ENCODE measurements around the gene TEX52.

The TEX52 gene

DNA sequence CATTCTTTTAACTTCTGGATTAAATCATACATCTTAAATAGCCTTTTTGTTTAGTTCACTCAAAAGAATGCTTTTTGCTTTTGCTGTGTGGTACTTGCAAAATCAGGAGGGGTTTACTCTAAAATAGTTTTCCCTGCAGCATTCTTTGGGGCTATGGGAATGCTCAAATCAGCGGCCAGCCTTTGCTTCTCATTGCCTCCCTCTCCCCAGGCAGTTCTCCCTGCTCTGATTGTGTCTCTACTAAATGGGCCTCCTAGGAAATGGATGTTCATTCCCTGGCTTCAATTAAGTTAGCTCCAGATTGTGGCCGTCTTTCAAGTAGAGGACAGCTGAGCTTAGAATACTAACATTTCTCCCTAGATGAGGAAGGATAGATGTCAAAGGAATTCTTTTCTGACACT, 38.2 kb upstream of the TEX52 start:
- no peaks in the 10 kb centered on the region for H3K36me3 ChIP-seq (replicated peaks; ENCODE audit: insufficient read depth, low read length)
- H3K27ac ChIP-seq (ENCODE audit: low read length), result no peak overlapping the region
- no peaks in the 10 kb centered on the region for H3F3A ChIP-seq (ENCODE audit: insufficient read depth, low read length)
- no peak overlapping the region for H2AFZ ChIP-seq (ENCODE audit: low read length)
- 0 out of 2 replicates have a peak, but pooled peaks cover 3% of the 10 kb centered on the region for H3K4me1 ChIP-seq (ENCODE audit: low read length)
- H3K27me3 ChIP-seq (replicated peaks; ENCODE audit: insufficient read depth, low read length), result no peaks in the 10 kb centered on the region
- no peaks in the 10 kb centered on the region for H4K20me1 ChIP-seq (ENCODE audit: insufficient read depth, low read length)
- no peaks in the 10 kb centered on the region for H3K9me3 ChIP-seq (replicated peaks; ENCODE audit: insufficient read depth, low read length)
- H3K4me3 ChIP-seq (ENCODE audit: low read length), result no peak overlapping the region
- no peak for DNase-seq
- no peak overlapping the region for H3K4me2 ChIP-seq (ENCODE audit: low read depth, low read length)
- no peak for TF ChIP-seq EZH2phosphoT487 (IDR thresholded peaks at IDR 0.05; ENCODE audit: low read length)
- TF ChIP-seq, protein P1, sequence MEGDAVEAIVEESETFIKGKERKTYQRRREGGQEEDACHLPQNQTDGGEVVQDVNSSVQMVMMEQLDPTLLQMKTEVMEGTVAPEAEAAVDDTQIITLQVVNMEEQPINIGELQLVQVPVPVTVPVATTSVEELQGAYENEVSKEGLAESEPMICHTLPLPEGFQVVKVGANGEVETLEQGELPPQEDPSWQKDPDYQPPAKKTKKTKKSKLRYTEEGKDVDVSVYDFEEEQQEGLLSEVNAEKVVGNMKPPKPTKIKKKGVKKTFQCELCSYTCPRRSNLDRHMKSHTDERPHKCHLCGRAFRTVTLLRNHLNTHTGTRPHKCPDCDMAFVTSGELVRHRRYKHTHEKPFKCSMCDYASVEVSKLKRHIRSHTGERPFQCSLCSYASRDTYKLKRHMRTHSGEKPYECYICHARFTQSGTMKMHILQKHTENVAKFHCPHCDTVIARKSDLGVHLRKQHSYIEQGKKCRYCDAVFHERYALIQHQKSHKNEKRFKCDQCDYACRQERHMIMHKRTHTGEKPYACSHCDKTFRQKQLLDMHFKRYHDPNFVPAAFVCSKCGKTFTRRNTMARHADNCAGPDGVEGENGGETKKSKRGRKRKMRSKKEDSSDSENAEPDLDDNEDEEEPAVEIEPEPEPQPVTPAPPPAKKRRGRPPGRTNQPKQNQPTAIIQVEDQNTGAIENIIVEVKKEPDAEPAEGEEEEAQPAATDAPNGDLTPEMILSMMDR (IDR thresholded peaks at IDR 0.05; ENCODE audit: low read length), result no peak
- TF ChIP-seq EZH2 (optimal IDR thresholded peaks at IDR 0.05; ENCODE audit: low read depth, low read length), result no peak
- peaks cover 7% of the 10 kb centered on the region for H3K79me2 ChIP-seq (ENCODE audit: low read length)
- H3K9me2 ChIP-seq (replicated peaks; ENCODE audit: insufficient read depth, low read length), result no peaks in the 10 kb centered on the region
- no peak overlapping the region for H3K9ac ChIP-seq (ENCODE audit: low read length)

DNA sequence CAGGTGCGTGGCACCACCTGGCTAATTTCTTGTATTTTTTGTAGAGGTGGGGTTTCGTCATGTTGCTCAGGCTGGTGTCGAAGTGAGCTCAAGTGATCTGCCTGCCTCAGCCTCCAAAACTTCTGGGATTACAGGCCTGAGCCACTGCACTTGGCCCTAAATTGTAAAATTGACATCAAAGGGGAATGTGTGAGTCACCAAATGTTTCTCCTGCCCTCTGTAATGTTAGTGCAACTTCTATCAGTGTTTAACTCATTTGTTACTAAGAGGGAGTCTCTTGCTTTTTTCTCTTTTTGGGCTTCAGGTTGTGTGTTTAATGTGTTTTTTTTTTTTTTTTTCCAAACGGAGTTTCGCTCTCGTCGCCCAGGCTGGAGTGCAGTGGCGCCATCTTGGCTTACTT, 36.2 kb upstream of the TEX52 start:
- Histone ChIP-seq H3K9me3 (replicated peaks; ENCODE audit: insufficient read depth, low read length) (no peaks in the 10 kb centered on the region), H3K9me2 (replicated peaks; ENCODE audit: insufficient read depth, low read length) (no peaks in the 10 kb centered on the region), H3K79me2 (ENCODE audit: low read length) (peaks cover 7% of the 10 kb centered on the region), H3K36me3 (replicated peaks; ENCODE audit: insufficient read depth, low read length) (no peaks in the 10 kb centered on the region), H3K27me3 (replicated peaks; ENCODE audit: insufficient read depth, low read length) (no peaks in the 10 kb centered on the region), H3K4me3 (ENCODE audit: low read length) (no peak overlapping the region), H4K20me1 (ENCODE audit: insufficient read depth, low read length) (no peaks in the 10 kb centered on the region), H3K27ac (ENCODE audit: low read length) (no peak overlapping the region), H2AFZ (ENCODE audit: low read length) (no peak overlapping the region), H3K9ac (ENCODE audit: low read length) (no peak overlapping the region), H3K4me1 (ENCODE audit: low read length) (0 out of 2 replicates have a peak, but pooled peaks cover 4% of the 10 kb centered on the region), H3K4me2 (ENCODE audit: low read depth, low read length) (no peak overlapping the region), H3F3A (ENCODE audit: insufficient read depth, low read length) (0 out of 2 replicates have a peak, but pooled peaks cover 3% of the 10 kb centered on the region)
- TF ChIP-seq EZH2 (optimal IDR thresholded peaks at IDR 0.05; ENCODE audit: low read depth, low read length) (no peak), EZH2phosphoT487 (IDR thresholded peaks at IDR 0.05; ENCODE audit: low read length) (no peak)
- TF ChIP-seq, protein P1 (IDR thresholded peaks at IDR 0.05; ENCODE audit: low read length), result no peak
- no peak for DNase-seq

DNA sequence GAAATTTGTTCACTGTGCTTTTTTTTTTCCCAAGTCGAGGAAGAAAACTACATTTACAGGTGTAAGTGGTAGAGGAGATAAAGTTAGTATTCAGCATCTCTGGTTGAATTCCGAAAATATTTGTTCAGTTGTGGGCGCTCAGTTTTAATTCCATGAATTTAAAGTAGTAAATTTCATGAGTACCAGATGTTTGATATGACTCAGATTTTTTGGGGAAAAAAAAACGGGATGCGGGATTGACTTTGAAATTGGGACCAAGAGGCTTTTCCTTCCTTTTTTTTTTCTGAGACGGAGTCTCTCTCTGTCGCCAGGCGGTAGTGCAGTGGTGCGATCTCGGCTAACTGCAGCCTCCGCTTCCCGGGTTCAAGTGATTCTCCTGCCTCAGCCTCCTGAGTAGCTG, 35.4 kb upstream of the TEX52 start:
- H3K79me2 ChIP-seq (ENCODE audit: low read length), result peaks cover 7% of the 10 kb centered on the region
- H3K4me3 ChIP-seq (ENCODE audit: low read length), result no peak overlapping the region
- H3K4me2 ChIP-seq (ENCODE audit: low read depth, low read length), result no peak overlapping the region
- H3K9me3 ChIP-seq (replicated peaks; ENCODE audit: insufficient read depth, low read length), result no peaks in the 10 kb centered on the region
- H4K20me1 ChIP-seq (ENCODE audit: insufficient read depth, low read length), result no peaks in the 10 kb centered on the region
- no peaks in the 10 kb centered on the region for H3K36me3 ChIP-seq (replicated peaks; ENCODE audit: insufficient read depth, low read length)
- no peak overlapping the region for H3K27ac ChIP-seq (ENCODE audit: low read length)
- H3K9ac ChIP-seq (ENCODE audit: low read length), result no peak overlapping the region
- DNase-seq, result no peak
- H2AFZ ChIP-seq (ENCODE audit: low read length), result no peak overlapping the region
- H3K4me1 ChIP-seq (ENCODE audit: low read length), result 0 out of 2 replicates have a peak, but pooled peaks cover 4% of the 10 kb centered on the region
- no peaks in the 10 kb centered on the region for H3K9me2 ChIP-seq (replicated peaks; ENCODE audit: insufficient read depth, low read length)
- no peaks in the 10 kb centered on the region for H3K27me3 ChIP-seq (replicated peaks; ENCODE audit: insufficient read depth, low read length)
- TF ChIP-seq EZH2phosphoT487 (IDR thresholded peaks at IDR 0.05; ENCODE audit: low read length) (no peak), EZH2 (optimal IDR thresholded peaks at IDR 0.05; ENCODE audit: low read depth, low read length) (no peak)
- TF ChIP-seq, protein P1 (IDR thresholded peaks at IDR 0.05; ENCODE audit: low read length), result no peak
- 0 out of 2 replicates have a peak, but pooled peaks cover 3% of the 10 kb centered on the region for H3F3A ChIP-seq (ENCODE audit: insufficient read depth, low read length)
